PC-3 (cell line): ENCODE results near the gene OR8A1.

Experiments used
- EZH2 ChIP-seq: fragments of 300-600 bp; sonication (generic); IDR thresholded peaks from one replicate; pipeline ENCODE4 v1.6.1; 2017; ENCODE audit warnings: antibody characterized with exemption, mild to moderate bottlenecking, low read length; ENCODE audit not compliant: unreplicated experiment
- EZH2phosphoT487 ChIP-seq: fragments of 300-600 bp; sonication (generic); IDR thresholded peaks from 2 replicates; pipeline ENCODE4 v1.6.1; 2018; ENCODE audit warnings: mild to moderate bottlenecking, antibody characterized with exemption, low read length, borderline replicate concordance
- TF ChIP-seq, protein P1 (sequence below): fragments of 300-600 bp; sonication (generic); conservative IDR thresholded peaks from 2 replicates; pipeline ENCODE4 v1.5.1; 2017; ENCODE audit warnings: antibody characterized with exemption, low read depth, mild to moderate bottlenecking, low read length

DNA sequence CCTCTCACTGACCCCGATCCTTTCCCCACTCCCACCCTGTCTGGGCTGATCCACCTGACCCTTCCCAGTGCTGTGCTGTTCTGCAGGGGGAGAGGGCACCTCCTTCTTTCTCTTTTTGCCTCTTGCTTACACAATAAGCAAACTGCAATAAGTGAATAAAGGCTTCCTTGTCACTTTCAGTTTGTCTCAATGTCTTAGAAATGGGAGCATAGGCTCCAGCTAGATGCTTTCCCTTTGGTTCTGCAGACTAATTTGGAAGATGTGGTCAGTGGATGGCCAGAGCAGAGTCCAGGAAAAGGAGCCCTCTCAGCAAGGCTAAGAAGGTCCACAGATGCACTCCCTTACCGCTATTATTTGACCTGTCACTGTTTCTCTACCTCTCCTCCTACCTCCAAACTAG is 35.7 kb upstream of the OR8A1 start:
- TF ChIP-seq, protein P1, sequence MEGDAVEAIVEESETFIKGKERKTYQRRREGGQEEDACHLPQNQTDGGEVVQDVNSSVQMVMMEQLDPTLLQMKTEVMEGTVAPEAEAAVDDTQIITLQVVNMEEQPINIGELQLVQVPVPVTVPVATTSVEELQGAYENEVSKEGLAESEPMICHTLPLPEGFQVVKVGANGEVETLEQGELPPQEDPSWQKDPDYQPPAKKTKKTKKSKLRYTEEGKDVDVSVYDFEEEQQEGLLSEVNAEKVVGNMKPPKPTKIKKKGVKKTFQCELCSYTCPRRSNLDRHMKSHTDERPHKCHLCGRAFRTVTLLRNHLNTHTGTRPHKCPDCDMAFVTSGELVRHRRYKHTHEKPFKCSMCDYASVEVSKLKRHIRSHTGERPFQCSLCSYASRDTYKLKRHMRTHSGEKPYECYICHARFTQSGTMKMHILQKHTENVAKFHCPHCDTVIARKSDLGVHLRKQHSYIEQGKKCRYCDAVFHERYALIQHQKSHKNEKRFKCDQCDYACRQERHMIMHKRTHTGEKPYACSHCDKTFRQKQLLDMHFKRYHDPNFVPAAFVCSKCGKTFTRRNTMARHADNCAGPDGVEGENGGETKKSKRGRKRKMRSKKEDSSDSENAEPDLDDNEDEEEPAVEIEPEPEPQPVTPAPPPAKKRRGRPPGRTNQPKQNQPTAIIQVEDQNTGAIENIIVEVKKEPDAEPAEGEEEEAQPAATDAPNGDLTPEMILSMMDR, result no peak
- TF ChIP-seq EZH2 (no peak), EZH2phosphoT487 (no peak)
